Epidermal melanocyte (primary cell): ENCODE data around the gene FETUB.
"Not testable (repeated sequence)": the region's sequence is repeated elsewhere in the genome, so short reads cannot be mapped to it uniquely, and the experiment has no call there.

ENCODE experiments used
- DNase-seq: peaks from one replicate; pipeline ENCODE4 v3.0.0; 2011; ENCODE audit warnings: low spot score; ENCODE audit not compliant: insufficient read length

The FETUB gene

DNA sequence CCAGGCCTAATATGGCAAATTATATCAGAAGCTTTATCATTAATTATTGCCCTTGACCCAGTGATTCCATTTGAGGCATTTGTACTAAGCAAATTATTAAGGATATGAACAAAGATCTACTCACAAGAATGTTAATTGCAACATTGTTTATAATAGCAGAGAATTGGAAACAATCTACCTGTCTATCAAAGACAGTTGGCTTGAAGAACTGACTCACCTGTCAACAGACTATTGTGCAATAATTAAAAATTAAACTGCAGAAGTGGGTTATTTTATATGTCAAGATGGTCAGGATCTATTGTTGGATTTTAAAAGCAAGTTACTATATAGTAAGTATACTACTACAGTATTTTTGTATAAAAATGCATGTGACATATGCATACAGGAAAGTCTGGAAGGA is 6.7 kb upstream of the FETUB start:
- DNase-seq: no peak

DNA sequence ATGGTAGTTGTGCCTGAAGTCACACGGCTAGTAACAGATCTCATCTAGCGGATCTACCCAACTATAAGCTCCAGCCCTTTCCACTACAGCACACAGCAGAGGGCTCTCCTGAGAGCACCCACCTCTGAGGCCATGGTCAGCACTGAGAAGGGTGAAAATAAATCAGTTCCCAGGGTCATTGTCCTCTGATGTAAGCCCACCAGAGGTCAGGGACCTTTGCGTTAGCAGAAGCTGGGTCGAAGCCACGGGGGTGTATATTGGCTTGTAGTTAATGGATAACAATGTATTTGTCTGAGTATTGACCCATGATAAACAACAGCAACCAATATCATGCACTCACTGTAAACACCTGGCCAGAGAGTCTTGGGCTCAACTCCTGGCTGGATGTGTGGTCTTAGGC is 6.0 kb upstream of the FETUB start:
- DNase-seq: not testable (repeated sequence)

DNA sequence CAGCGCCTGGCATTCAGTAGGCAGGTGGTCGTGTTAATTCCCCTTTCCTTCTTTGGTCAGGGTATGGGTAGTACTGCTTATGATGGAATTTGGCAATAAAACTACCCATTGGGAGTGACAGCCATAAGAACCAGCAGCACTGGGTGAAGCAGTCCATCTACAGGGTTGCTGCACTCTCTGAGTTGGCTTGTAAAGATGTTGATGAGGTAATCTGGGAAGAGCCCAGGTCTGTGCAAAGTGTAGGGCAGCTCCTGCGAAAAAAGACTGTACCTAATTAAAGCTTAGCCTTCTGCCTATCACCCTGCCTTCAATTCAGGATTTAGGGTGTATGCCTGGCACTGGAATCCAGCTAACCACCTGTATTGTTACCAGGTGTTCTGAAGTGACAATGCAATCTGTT is 4.7 kb upstream of the FETUB start:
- no peak for DNase-seq

DNA sequence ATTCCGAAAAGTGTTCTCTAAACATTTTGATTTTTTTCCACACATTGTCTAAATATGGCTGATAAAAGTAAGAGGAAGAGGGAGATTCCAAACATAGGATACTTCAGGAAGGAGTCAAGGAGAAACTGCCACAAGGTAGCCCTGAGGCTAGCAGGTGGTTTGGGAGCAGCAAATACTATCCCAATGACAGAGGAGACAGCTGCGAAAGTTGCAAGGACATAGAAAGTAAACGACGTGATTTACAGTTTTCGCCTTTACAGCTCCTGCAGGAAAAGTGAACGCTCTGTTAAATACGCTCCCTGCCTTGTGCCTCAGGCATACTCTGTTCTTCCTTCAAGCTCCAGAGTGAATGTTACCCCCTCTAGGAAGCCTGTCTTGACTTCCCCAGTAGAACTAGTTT is 3.7 kb upstream of the FETUB start:
- no peak for DNase-seq

DNA sequence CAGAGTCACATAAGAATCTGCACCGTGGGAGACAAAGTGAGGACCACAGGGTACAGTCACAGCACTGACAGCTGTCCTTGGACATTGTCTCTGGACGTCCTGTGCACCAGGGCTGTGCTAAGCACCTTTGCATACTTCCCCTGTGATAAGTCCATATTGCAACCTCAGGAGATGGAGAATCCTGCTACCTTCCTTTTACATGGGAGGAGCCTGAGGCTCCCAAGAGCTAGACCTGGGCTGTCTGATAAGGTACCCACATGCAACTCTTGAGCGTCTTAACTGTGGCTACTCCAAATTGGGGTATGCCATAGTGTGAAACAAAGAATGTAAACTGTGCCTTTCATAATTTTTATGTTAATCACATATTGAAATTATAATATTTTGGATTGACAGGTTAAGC is 2.5 kb upstream of the FETUB start:
- DNase-seq: no peak

DNA sequence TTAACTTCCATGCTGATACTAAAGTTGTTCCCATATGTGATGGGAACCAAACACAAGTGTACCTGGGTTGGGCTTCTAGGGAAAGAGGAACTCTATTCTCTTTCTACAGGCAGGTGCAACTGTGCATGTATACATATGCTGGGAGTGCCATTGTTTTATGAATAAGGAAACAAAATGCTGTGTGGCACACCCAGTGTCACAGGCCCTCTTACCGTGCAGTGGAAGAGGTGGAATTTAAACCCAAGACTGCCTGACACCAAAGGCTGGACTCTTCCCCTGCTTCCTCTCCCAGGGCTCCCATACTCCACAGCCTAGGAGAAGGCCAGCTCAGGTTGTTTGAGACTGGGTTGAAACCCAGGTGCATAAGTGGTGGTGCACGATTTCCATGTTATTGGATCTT is 1.9 kb upstream of the FETUB start:
- DNase-seq: no peak

DNA sequence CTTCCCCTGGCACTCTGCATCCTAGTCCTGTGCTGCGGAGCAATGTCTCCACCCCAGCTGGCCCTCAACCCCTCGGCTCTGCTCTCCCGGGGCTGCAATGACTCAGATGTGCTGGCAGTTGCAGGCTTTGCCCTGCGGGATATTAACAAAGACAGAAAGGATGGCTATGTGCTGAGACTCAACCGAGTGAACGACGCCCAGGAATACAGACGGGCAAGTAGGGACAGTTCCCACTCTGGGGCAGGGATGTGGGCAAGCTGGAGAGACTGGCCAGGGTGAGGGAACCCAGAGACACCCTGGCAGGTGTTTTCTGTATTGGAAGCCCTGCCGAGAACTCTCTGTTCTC is 247 bp downstream of the FETUB start:
- DNase-seq: no peak

DNA sequence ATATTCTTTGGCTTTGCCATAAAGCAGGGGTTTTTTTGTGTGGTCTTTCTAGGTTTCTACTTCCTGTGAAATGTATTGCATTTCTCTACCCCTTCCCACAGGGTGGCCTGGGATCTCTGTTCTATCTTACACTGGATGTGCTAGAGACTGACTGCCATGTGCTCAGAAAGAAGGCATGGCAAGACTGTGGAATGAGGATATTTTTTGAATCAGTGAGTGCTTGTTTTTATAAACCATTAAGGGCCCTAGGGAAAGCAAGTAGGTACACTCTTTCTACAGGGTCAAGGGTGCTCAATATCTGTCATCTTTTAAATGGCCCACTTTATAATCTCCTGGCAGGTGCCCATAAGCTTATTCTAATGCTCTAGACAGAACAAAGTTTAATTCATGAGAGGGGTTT is 730 bp downstream of the FETUB start:
- no peak for DNase-seq

DNA sequence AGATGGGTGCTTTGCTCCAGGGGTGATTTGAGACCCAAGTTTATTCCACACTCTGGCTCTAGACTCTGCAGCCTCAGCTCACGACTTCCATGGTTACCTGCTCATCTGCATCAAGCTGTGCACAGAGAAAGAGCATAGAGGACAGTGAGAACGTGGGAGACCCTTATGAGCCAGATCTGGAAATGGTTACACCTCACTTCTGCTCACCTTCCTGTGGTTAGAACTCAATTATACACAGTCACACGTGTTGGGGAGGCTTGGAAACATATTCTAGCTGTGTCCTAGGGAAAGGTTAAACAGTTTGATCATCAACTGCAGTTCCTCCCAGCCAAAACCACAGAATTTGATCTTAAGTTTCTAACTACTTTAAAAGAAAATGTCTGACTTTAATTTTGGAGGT is 1.8 kb downstream of the FETUB start:
- DNase-seq: no peak

DNA sequence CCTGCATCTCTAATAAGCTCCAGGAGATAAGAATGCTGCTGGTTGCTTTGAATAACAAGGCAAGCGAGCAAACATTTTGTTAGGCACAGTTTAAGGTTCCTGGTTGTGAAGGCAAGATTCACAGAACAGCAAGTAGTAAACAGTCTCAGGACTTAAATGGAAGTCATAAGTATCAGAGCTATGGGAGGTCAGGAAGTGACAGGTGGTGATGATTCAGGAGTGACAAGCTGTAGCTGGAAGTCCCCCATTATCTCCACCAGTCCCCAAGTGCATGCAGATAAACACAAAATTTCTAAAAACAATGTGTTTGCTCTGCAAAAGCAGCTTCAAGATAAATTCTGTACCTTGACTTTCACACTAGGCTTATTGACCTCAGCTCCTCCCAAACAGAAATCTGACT is 3.3 kb downstream of the FETUB start:
- DNase-seq: no peak

DNA sequence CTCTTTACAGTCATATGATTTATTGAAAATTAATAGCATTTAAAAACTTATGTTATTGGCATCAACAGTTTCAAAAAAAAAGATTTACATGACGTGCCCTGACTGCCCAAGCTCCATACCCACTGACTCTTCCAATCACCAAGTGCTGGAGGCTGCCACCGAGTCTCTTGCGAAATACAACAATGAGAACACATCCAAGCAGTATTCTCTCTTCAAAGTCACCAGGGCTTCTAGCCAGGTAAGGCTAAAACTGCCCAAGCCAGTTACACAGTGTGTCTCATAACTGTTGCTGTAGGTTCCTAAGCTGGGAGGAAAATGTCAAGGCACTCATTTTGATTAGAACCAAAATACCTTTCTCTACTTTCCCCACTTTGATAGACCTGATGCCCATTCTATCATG is 4.5 kb downstream of the FETUB start:
- DNase-seq: no peak

DNA sequence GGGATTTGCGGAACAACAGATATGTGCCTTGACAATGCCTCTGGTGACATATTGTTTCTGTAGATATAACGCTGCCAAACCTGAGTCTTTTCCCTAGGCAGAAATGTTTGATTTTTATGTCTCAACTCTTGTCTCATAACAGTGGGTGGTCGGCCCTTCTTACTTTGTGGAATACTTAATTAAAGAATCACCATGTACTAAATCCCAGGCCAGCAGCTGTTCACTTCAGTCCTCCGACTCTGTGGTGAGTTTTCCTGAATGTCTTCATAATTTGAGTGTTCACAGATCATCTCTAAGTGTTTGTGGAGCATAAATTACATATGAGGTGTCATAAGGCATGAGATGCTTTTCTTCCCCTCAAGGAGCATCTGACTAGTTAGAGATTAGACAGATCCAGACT is 5.9 kb downstream of the FETUB start:
- DNase-seq: no peak

DNA sequence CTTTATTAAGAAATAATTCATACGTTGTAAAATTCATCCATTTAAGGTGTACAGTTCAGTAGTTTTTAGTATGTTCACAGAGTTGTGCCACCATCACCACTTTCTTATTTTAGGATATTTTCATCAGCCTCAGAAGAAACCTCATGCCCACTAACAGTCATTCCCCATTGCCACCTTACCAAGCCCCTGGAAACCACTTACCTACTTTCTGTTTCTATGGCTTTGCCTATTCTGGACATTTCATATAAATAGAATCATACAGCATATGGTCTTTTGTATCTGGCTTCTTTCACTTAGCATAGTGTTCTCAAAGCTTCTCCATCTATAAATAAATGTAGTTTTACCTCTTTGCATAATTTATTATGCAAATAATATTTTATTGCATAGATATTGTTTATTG is 6.6 kb downstream of the FETUB start:
- no peak for DNase-seq

DNA sequence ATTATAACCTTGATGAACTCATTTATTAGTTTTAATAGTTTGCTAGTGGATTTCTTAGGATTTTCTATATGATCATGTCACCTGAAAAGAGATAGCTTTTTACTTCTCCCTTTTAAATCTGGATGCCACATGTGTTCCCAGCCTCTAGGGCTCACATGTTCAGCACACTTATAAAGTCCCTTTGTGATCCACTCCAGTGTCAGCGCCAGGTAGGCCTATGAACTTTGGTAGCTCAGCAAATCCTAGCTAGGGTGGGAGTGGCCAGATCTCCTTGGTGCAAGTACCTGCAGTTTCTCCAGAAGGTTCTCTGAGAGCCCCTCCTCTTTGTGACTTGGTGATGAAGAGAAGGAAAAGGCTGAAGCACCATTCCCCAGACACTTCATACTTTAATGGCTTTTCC is 8.7 kb downstream of the FETUB start:
- no peak for DNase-seq

DNA sequence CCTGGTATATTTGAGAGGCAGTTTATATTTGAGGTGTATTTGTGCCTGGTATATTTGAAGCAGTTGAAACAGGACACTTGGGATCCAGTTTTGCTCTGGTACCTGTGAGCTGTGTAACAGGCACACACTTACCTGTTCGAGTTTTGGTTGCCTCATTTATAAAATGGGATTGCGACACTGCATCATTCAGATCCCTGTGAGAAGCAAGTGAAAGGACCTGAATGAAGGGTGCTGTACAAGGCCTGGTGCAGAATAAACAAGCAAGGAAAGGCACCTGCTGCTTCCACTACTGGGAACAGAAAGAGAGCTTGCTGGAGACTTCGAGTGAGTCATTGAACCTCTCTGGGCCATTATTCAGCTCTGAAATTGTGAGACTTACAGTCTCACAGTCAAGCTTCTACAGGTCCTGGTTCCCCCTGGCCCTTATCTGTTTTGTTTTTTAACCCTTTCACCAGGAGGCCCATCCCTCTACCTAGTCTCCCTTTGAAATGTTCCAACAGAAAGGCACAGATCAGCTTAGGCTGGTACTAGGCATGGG is 11.5 kb downstream of the FETUB start:
- no peak for DNase-seq

DNA sequence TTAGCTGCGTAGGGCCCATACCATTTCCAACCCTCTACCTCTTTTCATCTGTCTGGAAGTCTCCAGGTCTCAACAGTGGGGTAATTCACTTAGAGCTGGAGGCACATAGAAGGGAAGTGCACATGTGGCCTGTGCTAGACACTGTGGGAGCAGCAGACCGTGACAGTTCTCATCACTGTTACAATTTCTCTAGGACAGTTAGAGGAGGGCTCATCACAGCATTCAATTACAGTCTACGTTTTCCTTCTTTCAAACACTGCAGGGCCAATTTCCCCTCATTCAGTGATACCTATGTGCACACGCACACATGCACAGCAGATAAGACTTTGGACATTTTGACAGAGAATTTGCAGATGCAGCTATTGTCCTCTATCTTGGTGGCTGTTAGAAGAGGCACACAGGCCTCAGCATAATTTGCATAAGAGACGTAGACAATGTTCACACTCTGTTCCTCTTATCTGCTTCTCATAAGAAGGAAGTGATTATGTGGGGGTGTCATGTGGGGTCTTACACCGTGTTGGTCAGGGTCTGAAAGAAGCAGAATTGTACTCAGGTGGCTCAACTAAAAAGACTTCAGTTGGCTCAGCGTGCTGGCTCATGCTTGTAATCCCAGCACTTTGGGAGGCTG is 13.0 kb downstream of the FETUB start:
- DNase-seq: no peak

DNA sequence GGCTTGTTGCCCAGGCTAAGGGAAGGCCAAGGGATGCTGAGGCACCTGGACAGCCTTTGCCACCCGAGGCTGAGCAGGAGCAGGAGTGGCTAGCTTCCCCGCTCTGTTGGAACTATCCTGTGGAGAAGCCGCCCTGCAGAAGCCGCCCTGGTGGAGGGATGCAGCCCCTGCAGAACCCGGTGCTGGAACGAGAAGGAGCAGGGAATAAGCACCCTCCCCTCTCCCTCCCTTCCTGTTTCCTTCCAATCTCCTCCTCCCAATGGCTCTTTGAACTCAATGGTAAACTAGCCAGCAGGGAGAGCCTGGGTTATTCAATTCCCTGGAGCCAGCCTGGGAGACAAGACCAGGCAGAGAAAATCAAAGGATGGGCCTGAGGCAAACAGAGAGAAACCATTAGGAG is 13.8 kb downstream of the FETUB start:
- DNase-seq: no peak

DNA sequence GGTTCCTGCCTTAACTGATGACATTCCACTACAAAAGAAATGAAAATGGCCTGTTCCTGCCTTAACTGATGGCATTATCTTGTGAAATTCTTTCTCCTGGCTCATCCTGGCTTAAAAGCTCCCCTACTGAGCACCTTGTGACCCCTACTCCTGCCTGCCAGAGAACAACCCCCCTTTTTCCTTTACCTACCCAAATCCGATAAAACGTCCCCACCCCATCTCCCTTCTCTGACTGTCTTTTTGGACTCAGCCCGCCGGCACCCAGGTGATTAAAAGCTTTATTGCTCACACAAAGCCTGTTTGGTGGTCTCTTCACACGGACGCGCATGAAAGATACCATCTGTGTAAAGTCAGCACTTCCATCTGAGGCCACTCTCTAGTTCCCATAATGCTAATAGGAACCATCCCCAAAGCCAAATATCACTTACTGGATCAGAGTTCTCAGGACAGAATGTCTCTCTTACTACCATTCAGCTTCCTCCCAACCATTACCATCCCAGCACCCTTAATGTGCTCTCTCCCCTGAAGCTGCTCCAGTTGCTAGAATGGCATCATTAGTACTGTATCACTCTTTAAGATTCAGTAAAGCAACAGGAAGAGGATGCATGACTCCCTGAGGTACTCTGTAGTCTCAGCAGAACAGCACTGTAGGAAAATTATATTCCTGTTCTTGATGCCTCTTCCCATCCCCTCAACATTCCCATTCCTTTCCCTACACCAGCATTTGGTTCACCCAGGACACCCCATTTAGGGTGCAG is 23.3 kb downstream of the FETUB start:
- no peak for DNase-seq

DNA sequence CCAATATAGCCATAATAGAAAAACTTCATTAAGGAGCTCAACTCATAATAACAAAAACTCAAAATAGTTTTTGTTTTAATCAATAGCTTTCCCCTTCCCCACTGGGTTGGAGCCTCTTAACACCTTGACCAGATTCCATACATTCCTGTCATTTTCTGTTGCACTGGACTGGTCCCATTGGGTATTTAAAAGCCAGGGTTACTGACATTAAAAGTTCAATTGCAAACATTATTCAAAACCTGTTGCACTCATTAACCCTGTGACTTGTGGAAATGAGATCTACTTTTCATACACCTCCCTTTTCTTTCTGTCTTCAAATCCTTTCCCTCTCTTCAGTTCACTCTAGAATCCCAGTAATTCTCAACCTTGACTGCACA is 23.9 kb downstream of the FETUB start:
- no peak for DNase-seq

DNA sequence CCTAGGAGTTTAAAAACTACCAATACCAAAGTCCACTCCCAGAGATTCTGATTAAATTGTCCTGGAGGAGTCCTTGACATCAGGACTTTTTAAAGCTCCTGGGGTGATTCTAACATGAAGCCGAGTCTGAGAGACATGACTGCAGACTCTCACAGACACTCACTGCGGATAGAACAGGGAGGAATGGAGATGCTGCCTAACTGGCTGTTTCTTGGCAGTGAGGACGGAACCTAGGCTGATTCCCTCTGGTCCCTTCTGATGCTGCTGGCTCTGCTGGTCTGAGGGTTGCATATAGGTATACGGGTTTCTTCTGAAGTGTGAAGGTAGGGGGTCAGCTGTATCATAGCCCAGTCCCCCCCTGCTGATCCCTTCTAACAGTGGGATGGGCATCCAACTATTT is 24.3 kb downstream of the FETUB start:
- no peak for DNase-seq

DNA sequence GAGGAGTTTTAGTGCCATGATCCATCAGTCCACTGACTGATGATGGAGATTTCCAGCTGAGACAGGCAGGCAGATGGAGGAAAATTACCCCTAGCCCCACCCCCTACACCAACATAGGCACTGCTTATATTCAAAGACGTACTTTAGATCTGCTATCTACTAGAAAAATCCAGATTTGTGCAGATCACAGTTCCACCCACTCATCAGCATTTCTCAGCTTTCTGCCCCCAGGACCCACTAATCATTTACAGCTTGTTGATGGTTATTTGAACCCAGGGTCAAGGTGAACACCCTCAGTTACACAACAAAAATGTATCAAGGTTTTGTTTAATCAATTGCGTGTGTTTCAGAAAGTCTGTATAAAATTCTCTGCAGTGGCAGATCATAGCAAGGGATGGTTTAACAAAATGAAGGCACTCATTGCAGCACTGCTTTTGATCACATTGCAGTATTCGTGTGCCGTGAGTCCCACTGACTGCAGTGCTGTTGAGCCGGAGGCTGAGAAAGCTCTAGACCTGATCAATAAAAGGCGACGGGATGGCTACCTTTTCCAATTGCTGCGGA is 25.5 kb downstream of the FETUB start, which contains the start of gene HRG:
Gene HRG, plus strand, starts transcription at position 390 of the 564 bp plus-strand sequence. Its CDS starts 18 bp downstream, at position 408.
- DNase-seq: no peak

DNA sequence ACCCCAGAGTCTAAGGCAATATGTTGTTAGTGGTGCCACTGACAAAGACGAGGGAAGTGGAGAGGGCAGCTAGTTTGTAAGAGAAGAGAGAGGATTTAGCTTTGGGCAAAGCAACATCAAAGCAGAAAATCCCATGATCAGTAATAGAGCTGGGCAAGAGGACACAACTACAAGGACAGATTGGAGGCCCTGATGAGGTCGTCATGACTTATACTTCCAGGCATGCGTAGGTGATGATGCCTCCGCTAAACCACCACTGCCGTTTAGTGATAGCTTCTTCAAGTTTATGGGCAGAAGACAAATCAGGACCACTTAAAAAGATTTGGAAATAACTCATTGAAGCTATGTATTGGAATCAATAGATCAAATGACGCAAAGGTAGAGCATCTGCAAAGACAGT is 28.2 kb downstream of the FETUB start:
- no peak for DNase-seq
